ENCODE data around the gene ADGRA1.

DNA sequence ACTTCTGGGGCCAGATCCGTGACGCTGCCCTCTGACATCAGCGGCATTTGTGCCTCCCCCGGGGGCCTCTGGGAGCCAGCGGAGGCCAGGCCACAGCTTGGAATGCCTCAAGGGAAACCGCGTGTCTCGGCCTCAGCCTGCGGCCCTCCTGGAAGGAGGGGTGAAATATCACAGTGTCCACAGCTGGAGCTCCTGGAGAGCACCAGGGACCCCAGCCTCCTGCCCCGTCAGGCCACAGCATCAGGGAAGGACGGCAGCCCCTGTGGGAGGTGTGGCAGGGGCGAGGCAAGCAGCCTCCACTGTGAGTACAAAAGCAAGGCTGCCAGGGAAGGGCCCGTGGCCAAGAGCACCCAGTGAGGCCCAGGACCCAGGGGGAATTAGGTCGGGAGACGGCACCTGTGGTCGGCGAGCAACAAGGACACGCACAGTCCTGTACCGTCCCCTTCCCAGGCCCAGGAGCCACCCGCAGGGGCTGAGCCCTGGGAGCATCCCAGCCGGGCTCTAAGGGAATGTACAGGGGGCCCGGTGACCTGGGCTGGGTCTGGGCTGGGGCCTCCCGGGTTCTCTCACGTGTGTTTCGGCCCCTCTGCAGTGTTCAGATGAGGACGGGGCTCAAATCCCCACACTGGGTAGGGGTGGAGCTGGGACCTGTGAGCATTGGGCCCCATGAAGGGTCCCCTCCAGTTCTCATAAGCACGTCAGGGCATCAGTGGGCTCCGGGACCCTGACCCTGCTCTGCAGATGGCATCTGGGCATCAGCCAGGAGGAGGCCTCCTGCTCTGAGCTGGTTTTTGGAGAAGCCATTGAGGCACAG is 53.6 kb downstream of the ADGRA1 start:
- TF ChIP-seq, protein P1, sequence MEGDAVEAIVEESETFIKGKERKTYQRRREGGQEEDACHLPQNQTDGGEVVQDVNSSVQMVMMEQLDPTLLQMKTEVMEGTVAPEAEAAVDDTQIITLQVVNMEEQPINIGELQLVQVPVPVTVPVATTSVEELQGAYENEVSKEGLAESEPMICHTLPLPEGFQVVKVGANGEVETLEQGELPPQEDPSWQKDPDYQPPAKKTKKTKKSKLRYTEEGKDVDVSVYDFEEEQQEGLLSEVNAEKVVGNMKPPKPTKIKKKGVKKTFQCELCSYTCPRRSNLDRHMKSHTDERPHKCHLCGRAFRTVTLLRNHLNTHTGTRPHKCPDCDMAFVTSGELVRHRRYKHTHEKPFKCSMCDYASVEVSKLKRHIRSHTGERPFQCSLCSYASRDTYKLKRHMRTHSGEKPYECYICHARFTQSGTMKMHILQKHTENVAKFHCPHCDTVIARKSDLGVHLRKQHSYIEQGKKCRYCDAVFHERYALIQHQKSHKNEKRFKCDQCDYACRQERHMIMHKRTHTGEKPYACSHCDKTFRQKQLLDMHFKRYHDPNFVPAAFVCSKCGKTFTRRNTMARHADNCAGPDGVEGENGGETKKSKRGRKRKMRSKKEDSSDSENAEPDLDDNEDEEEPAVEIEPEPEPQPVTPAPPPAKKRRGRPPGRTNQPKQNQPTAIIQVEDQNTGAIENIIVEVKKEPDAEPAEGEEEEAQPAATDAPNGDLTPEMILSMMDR (IDR thresholded peaks at IDR 0.05), result no peak
- TF ChIP-seq POLR2A (IDR thresholded peaks at IDR 0.05), result no peak

All from sigmoid colon (tissue), 3 donors.